MM.1S (cell line): ENCODE data around the gene CACNA1C.
A peak's percentile ranks its signal among the peaks of the same experiment; 100 is the strongest.

ENCODE experiments used
- DNase-seq: peaks from one replicate; pipeline ENCODE4 v3.0.0-alpha.2; 2015
- H2AFZ ChIP-seq: fragments of 300-600 bp; sonication (generic); 2 replicates; pipeline ENCODE4 v1.6.0; 2016; ENCODE audit warnings: antibody characterized with exemption, low read length
- H3F3A ChIP-seq: fragments of 300-600 bp; sonication (generic); 2 replicates; pipeline ENCODE4 v1.6.1; 2016; ENCODE audit warnings: mild to moderate bottlenecking, antibody characterized with exemption, low read length, moderate library complexity, mixed read lengths; ENCODE audit not compliant: insufficient read depth
- H3K27ac ChIP-seq: fragments of 300-600 bp; sonication (generic); 2 replicates; pipeline ENCODE4 v1.5.1; 2016; ENCODE audit warnings: mild to moderate bottlenecking, low read length
- H3K27me3 ChIP-seq: fragments of 300-600 bp; sonication (generic); replicated peaks from 2 replicates; pipeline ENCODE4 v1.6.0; 2016; ENCODE audit warnings: low read length; ENCODE audit not compliant: insufficient read depth
- H3K36me3 ChIP-seq: fragments of 300-600 bp; sonication (generic); replicated peaks from 2 replicates; pipeline ENCODE4 v1.6.1; 2016; ENCODE audit warnings: mild to moderate bottlenecking, low read length, mixed read lengths; ENCODE audit not compliant: insufficient read depth
- H3K4me1 ChIP-seq: fragments of 300-600 bp; sonication (generic); 2 replicates; pipeline ENCODE4 v1.6.1; 2016; ENCODE audit warnings: low read length, mixed read lengths
- H3K4me2 ChIP-seq: fragments of 300-600 bp; sonication (generic); 2 replicates; pipeline ENCODE4 v1.6.0; 2016; ENCODE audit warnings: low read depth, low read length
- H3K4me3 ChIP-seq: fragments of 300-600 bp; sonication (generic); 2 replicates; pipeline ENCODE4 v1.5.1; 2016; ENCODE audit warnings: low read length, mixed read lengths
- H3K79me2 ChIP-seq: fragments of 300-600 bp; sonication (generic); 2 replicates; pipeline ENCODE4 v1.6.1; 2016; ENCODE audit warnings: mixed run types, low read length, mixed read lengths
- H3K9ac ChIP-seq: fragments of 300-600 bp; sonication (generic); 2 replicates; pipeline ENCODE4 v1.6.1; 2016; ENCODE audit warnings: low read length, mixed read lengths
- H3K9me2 ChIP-seq: fragments of 300-600 bp; sonication (generic); replicated peaks from 2 replicates; pipeline ENCODE4 v1.6.1; 2016; ENCODE audit warnings: mild to moderate bottlenecking, low read length, mixed read lengths; ENCODE audit not compliant: insufficient read depth
- H3K9me3 ChIP-seq: fragments of 300-600 bp; sonication (generic); replicated peaks from 2 replicates; pipeline ENCODE4 v1.6.1; 2016; ENCODE audit warnings: mild to moderate bottlenecking, low read length, mixed read lengths; ENCODE audit not compliant: insufficient read depth
- H4K20me1 ChIP-seq: fragments of 300-600 bp; sonication (generic); 2 replicates; pipeline ENCODE4 v1.6.1; 2016; ENCODE audit warnings: mild to moderate bottlenecking, low read length, moderate library complexity, mixed read lengths; ENCODE audit not compliant: insufficient read depth
- EZH2 ChIP-seq: fragments of 300-600 bp; sonication (generic); optimal IDR thresholded peaks from 2 replicates; pipeline ENCODE3; 2017; ENCODE audit warnings: low read depth, mild to moderate bottlenecking, antibody characterized with exemption, low read length, mixed read lengths
- EZH2phosphoT487 ChIP-seq: fragments of 300-600 bp; sonication (generic); IDR thresholded peaks from 2 replicates; pipeline ENCODE4 v1.6.1; 2018; ENCODE audit warnings: antibody characterized with exemption, low read length
- TF ChIP-seq, protein P1 (sequence below): fragments of 300-600 bp; sonication (generic); IDR thresholded peaks from 2 replicates; pipeline ENCODE4 v1.5.1; 2016; ENCODE audit warnings: antibody characterized with exemption, low read length, mixed read lengths

The CACNA1C gene

GRCh38 chr12:2306012-2306411 is 253.2 kb downstream of the CACNA1C start:
- no peak overlapping the region for H3K4me2 ChIP-seq
- no peak overlapping the region for H3K9ac ChIP-seq
- no peak overlapping the region for H3K27ac ChIP-seq

GRCh38 chr12:2306735-2307134 is 253.9 kb downstream of the CACNA1C start:
- Histone ChIP-seq H2AFZ (no peak overlapping the region), H3K9ac (no peak overlapping the region), H3K9me2 (no peaks in the 10 kb centered on the region; the same call in 1 of the 2 replicates)

More at GRCh38 chr12:2306012-2306411, 253.2 kb downstream of the CACNA1C start:
- Histone ChIP-seq H3K4me3 (no peak overlapping the region), H4K20me1 (no peaks in the 10 kb centered on the region), H3K9me3 (no peaks in the 10 kb centered on the region), H2AFZ (0 out of 2 replicates have a peak overlapping the region, but pooled peaks have one; percentile 3), H3K4me1 (peaks cover 5% of the 10 kb centered on the region; the same call in 1 of the 2 replicates), H3K79me2 (no peaks in the 10 kb centered on the region), H3K9me2 (no peaks in the 10 kb centered on the region; the same call in 1 of the 2 replicates), H3K36me3 (no peaks in the 10 kb centered on the region), H3K27me3 (no peaks in the 10 kb centered on the region), H3F3A (no peaks in the 10 kb centered on the region)
- peak; percentile 11 for DNase-seq
- TF ChIP-seq EZH2 (no peak), EZH2phosphoT487 (no peak)
- TF ChIP-seq, protein P1, sequence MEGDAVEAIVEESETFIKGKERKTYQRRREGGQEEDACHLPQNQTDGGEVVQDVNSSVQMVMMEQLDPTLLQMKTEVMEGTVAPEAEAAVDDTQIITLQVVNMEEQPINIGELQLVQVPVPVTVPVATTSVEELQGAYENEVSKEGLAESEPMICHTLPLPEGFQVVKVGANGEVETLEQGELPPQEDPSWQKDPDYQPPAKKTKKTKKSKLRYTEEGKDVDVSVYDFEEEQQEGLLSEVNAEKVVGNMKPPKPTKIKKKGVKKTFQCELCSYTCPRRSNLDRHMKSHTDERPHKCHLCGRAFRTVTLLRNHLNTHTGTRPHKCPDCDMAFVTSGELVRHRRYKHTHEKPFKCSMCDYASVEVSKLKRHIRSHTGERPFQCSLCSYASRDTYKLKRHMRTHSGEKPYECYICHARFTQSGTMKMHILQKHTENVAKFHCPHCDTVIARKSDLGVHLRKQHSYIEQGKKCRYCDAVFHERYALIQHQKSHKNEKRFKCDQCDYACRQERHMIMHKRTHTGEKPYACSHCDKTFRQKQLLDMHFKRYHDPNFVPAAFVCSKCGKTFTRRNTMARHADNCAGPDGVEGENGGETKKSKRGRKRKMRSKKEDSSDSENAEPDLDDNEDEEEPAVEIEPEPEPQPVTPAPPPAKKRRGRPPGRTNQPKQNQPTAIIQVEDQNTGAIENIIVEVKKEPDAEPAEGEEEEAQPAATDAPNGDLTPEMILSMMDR = no peak

DNA sequence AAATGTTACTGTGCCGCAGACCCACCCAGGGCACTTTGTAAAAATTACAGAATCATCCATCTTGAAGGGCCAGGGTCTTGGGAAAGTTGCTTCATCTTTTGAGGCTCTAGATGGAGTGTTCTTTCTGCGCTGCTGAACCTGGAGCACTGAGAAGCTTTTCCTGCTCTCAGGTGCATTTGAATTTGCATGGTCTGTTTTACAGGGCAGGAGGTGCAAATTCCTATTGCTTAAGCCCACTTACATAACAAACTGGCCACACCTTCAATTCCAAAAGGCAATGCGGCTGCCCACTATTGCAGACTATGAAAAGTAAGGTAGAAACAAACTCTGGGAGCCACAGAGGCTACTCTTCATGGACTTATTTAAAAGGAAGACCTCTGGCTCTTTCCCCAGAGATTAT is 254.8 kb downstream of the CACNA1C start:
- Histone ChIP-seq H2AFZ (no peak overlapping the region), H3K79me2 (no peaks in the 10 kb centered on the region), H3K9ac (no peak overlapping the region), H3K27ac (no peak overlapping the region), H3K36me3 (no peaks in the 10 kb centered on the region), H3K4me1 (peaks cover 5% of the 10 kb centered on the region; the same call in 1 of the 2 replicates), H4K20me1 (no peaks in the 10 kb centered on the region), H3F3A (no peaks in the 10 kb centered on the region), H3K27me3 (no peaks in the 10 kb centered on the region), H3K4me2 (no peak overlapping the region), H3K9me3 (no peaks in the 10 kb centered on the region), H3K9me2 (no peaks in the 10 kb centered on the region; the same call in 1 of the 2 replicates), H3K4me3 (no peak overlapping the region)
- TF ChIP-seq, protein P1 = no peak
- no peak for TF ChIP-seq EZH2phosphoT487
- TF ChIP-seq EZH2 = no peak
- DNase-seq = no peak

More at GRCh38 chr12:2306735-2307134, 253.9 kb downstream of the CACNA1C start:
- Histone ChIP-seq H3K79me2 (no peaks in the 10 kb centered on the region), H3K4me3 (no peak overlapping the region), H4K20me1 (no peaks in the 10 kb centered on the region), H3K4me1 (peaks cover 5% of the 10 kb centered on the region; the same call in 1 of the 2 replicates), H3F3A (no peaks in the 10 kb centered on the region), H3K4me2 (no peak overlapping the region), H3K9me3 (no peaks in the 10 kb centered on the region), H3K27ac (no peak overlapping the region), H3K36me3 (no peaks in the 10 kb centered on the region), H3K27me3 (no peaks in the 10 kb centered on the region)
- no peak for DNase-seq
- TF ChIP-seq EZH2 = no peak
- TF ChIP-seq, protein P1 = no peak
- TF ChIP-seq EZH2phosphoT487 = no peak
